ENCODE data around the gene MAFF.

DNA sequence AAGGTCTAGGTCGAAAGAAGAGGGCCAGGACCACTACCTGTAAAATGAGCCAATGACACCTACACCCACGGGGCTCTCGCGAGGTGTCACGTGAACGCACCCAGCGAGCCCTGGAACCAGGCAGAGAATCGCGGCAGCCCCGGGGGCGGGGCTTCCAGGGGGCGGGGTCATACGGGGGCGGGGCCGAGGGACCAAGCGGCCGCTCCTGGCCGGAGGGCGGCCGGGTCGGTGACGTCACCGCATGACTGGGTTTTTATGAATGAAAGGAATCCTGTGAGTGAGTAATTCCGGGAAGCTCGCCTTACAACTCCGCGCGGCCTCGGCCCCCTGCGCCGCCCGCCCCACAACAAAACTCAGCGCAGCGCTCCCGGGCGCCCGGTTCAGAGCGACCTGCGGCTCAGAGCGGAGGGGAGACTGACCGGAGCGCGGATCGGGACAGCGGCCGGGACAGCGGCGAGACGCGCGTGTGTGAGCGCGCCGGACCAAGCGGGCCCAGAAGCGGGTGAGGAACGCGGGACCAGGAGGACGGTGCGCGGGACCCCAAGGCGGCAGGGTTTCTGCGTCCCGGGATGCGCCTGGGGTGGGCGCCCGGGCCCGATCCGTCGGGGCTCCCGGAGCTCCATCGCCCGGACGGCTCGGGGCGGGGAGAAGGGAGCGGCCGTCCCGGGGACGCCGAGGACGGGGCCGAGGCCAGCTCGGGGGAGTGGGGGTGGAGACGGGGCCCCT, at the start of gene MAFF:
- TF ChIP-seq, protein P1, sequence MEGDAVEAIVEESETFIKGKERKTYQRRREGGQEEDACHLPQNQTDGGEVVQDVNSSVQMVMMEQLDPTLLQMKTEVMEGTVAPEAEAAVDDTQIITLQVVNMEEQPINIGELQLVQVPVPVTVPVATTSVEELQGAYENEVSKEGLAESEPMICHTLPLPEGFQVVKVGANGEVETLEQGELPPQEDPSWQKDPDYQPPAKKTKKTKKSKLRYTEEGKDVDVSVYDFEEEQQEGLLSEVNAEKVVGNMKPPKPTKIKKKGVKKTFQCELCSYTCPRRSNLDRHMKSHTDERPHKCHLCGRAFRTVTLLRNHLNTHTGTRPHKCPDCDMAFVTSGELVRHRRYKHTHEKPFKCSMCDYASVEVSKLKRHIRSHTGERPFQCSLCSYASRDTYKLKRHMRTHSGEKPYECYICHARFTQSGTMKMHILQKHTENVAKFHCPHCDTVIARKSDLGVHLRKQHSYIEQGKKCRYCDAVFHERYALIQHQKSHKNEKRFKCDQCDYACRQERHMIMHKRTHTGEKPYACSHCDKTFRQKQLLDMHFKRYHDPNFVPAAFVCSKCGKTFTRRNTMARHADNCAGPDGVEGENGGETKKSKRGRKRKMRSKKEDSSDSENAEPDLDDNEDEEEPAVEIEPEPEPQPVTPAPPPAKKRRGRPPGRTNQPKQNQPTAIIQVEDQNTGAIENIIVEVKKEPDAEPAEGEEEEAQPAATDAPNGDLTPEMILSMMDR (IDR thresholded peaks at IDR 0.05) = peak in 1 of 3 donors; percentile 13
- peak; percentile 98 for TF ChIP-seq POLR2A (IDR thresholded peaks at IDR 0.05)
- TF ChIP-seq POLR2AphosphoS5 (IDR thresholded peaks at IDR 0.05) = peak; percentile 98 to 99 (median 99)
